ENCODE results near the gene DCTPP1. TPM values are rescaled to one million over a fixed set of nuclear protein-coding genes. Genes with fewer than 3 reads are reported as not detected.
"Not testable (repeated sequence)": the region's sequence is repeated elsewhere in the genome, so short reads cannot be mapped to it uniquely, and the experiment has no call there.

Gene DCTPP1
- polyA plus RNA-seq, 1 donor from 2014 or later = 47.3 TPM

DNA sequence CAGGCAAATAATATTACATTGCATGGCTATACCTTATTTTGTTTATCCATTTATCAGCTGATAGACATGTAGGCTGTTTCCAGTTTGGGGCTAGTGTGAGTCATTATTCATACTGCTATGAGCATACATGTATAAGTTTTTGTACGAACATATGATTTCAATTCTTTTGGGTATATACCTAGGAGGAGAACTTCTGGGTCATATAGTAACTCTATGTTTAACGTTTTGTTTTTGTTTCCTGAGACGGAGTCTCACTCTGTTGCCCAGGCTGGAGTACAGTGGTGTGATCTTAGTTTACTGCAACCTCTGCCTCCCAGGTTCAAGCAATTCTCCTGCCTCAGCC lies 40.3 kb upstream of the DCTPP1 start:
- H3K27me3 ChIP-seq (ENCODE audit: insufficient read depth, low read depth, low read length) = no peaks in the 10 kb centered on the region
- H3K9me3 ChIP-seq (ENCODE audit: low read length) = no peaks in the 10 kb centered on the region
- H3K4me2 ChIP-seq (ENCODE audit: low read length) = no peak overlapping the region
- H3K9me2 ChIP-seq (ENCODE audit: insufficient read depth, low read length) = no peaks in the 10 kb centered on the region
- no peak overlapping the region for H3K9ac ChIP-seq (ENCODE audit: low read length)
- no peaks in the 10 kb centered on the region for H3K36me3 ChIP-seq (ENCODE audit: insufficient read depth, low read length)
- no peak overlapping the region for H3K4me3 ChIP-seq (ENCODE audit: low read length)
- no peak overlapping the region for H2AFZ ChIP-seq (ENCODE audit: low read depth, low read length)
- no peaks in the 10 kb centered on the region for H3K79me2 ChIP-seq (replicated peaks; ENCODE audit: insufficient read depth, low read length)
- H4K20me1 ChIP-seq (ENCODE audit: insufficient read depth) = no peaks in the 10 kb centered on the region
- no peaks in the 10 kb centered on the region for H3F3A ChIP-seq (ENCODE audit: insufficient read depth, low read length, poor library complexity, severe bottlenecking)
- no peak overlapping the region for H3K27ac ChIP-seq (ENCODE audit: low read length)
- TF ChIP-seq MXI1 (conservative IDR thresholded peaks at IDR 0.05; ENCODE audit: poor library complexity, severe bottlenecking) (no peak), CTCF (IDR thresholded peaks at IDR 0.05; ENCODE audit: poor library complexity, severe bottlenecking) (no peak), EZH2 (IDR thresholded peaks at IDR 0.05; ENCODE audit: borderline replicate concordance, insufficient read depth, low read length, poor library complexity, severe bottlenecking) (no peak), REST (IDR thresholded peaks at IDR 0.05; ENCODE audit: borderline replicate concordance) (no peak), EP300 (conservative IDR thresholded peaks at IDR 0.05; ENCODE audit: poor library complexity, severe bottlenecking) (no peak)

DNA sequence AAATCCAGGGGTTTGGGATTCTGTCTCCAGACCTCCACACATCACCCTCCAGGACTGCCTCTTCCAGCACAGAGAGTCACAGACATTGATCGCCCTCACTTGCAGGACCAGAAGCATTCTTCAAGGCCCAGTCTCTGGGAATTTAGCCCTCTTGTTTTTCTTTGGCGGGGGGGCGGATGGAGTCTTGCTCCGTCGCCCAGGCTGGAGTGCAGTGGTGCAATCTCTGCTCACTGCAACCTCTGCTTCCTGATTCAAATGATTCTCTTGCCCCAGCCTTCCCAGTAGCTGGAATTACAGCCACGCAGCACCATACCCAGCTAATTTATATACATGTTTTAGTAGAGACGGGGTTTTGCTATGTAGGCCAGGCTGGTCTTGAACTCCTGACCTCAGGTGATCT lies 34.2 kb upstream of the DCTPP1 start:
- no peak overlapping the region for H3K4me3 ChIP-seq (ENCODE audit: low read length)
- H3F3A ChIP-seq (ENCODE audit: insufficient read depth, low read length, poor library complexity, severe bottlenecking) = no peaks in the 10 kb centered on the region
- H3K27me3 ChIP-seq (ENCODE audit: insufficient read depth, low read depth, low read length) = no peaks in the 10 kb centered on the region
- H4K20me1 ChIP-seq (ENCODE audit: insufficient read depth) = no peaks in the 10 kb centered on the region
- H3K36me3 ChIP-seq (ENCODE audit: insufficient read depth, low read length) = no peaks in the 10 kb centered on the region
- H3K27ac ChIP-seq (ENCODE audit: low read length) = no peak overlapping the region
- no peak overlapping the region for H2AFZ ChIP-seq (ENCODE audit: low read depth, low read length)
- no peaks in the 10 kb centered on the region for H3K79me2 ChIP-seq (replicated peaks; ENCODE audit: insufficient read depth, low read length)
- TF ChIP-seq TAF1 (IDR thresholded peaks at IDR 0.05; ENCODE audit: low read depth) = no peak
- no peak for TF ChIP-seq CTCF (IDR thresholded peaks at IDR 0.05; ENCODE audit: poor library complexity, severe bottlenecking)
- no peak for TF ChIP-seq EP300 (conservative IDR thresholded peaks at IDR 0.05; ENCODE audit: poor library complexity, severe bottlenecking)
- no peak for TF ChIP-seq POLR2AphosphoS5 (IDR thresholded peaks at IDR 0.05)
- no peak for TF ChIP-seq RAD21 (conservative IDR thresholded peaks at IDR 0.05)
- TF ChIP-seq SMC3 (conservative IDR thresholded peaks at IDR 0.05; ENCODE audit: poor library complexity) = no peak
- TF ChIP-seq EZH2 (IDR thresholded peaks at IDR 0.05; ENCODE audit: borderline replicate concordance, insufficient read depth, low read length, poor library complexity, severe bottlenecking) = no peak
- TF ChIP-seq REST (IDR thresholded peaks at IDR 0.05; ENCODE audit: borderline replicate concordance) = no peak
- TF ChIP-seq MXI1 (conservative IDR thresholded peaks at IDR 0.05; ENCODE audit: poor library complexity, severe bottlenecking) = no peak
- no peak overlapping the region for H3K9ac ChIP-seq (ENCODE audit: low read length)
- H3K9me2 ChIP-seq (ENCODE audit: insufficient read depth, low read length) = no peaks in the 10 kb centered on the region
- no peak overlapping the region for H3K4me2 ChIP-seq (ENCODE audit: low read length)
- H3K9me3 ChIP-seq (ENCODE audit: low read length) = no peaks in the 10 kb centered on the region

- H3K9me3 ChIP-seq (ENCODE audit: low read length); H3F3A ChIP-seq (ENCODE audit: insufficient read depth, low read length, poor library complexity, severe bottlenecking); H3K36me3 ChIP-seq (ENCODE audit: insufficient read depth, low read length); H3K4me2 ChIP-seq (ENCODE audit: low read length); H3K27me3 ChIP-seq (ENCODE audit: insufficient read depth, low read depth, low read length); H4K20me1 ChIP-seq (ENCODE audit: insufficient read depth); H2AFZ ChIP-seq (ENCODE audit: low read depth, low read length); H3K79me2 ChIP-seq (replicated peaks; ENCODE audit: insufficient read depth, low read length); H3K4me3 ChIP-seq (ENCODE audit: low read length); H3K9me2 ChIP-seq (ENCODE audit: insufficient read depth, low read length); H3K9ac ChIP-seq (ENCODE audit: low read length); H3K27ac ChIP-seq (ENCODE audit: low read length): not testable (repeated sequence)
Measured at GRCh38 chr16:30461426-30461825, 31.6 kb upstream of the DCTPP1 start.
